AG10803 (cell line): ENCODE results near the gene GPR146.

Experiments
- DNase-seq: peaks from one replicate; pipeline ENCODE4 v3.0.0; 2010; ENCODE audit warnings: low read depth
- H3K4me3 ChIP-seq: 2 replicates; pipeline ENCODE4 v1.5.1; 2011; ENCODE audit warnings: mild to moderate bottlenecking, low read length, control low read depth
- CTCF ChIP-seq: conservative IDR thresholded peaks from 2 replicates; pipeline ENCODE4 v1.5.1; 2011; ENCODE audit warnings: mild to moderate bottlenecking, low read length, control low read depth, inconsistent platforms

GPR146 gene

GRCh38 chr7:1098243-1099153 lies 54.2 kb downstream of the GPR146 start:
- no peak for DNase-seq
- TF ChIP-seq CTCF: no peak
- H3K4me3 ChIP-seq: no peak overlapping the region

- TF ChIP-seq CTCF: no peak
- no peak for DNase-seq
- H3K4me3 ChIP-seq: no peak overlapping the region
These were observed 54.8 kb downstream of the GPR146 start for GRCh38 chr7:1099154-1099542.

GRCh38 chr7:1099637-1100036 lies 55.3 kb downstream of the GPR146 start:
- no peak for TF ChIP-seq CTCF
- DNase-seq: no peak
- no peak overlapping the region for H3K4me3 ChIP-seq

- no peak for DNase-seq
- no peak overlapping the region for H3K4me3 ChIP-seq
- no peak for TF ChIP-seq CTCF
These were observed 56.0 kb downstream of the GPR146 start for GRCh38 chr7:1100386-1100785.

- DNase-seq: no peak
- no peak overlapping the region for H3K4me3 ChIP-seq
- TF ChIP-seq CTCF: no peak
These were observed 56.7 kb downstream of the GPR146 start for GRCh38 chr7:1100834-1101562.

GRCh38 chr7:1101563-1102431 lies 57.5 kb downstream of the GPR146 start:
- no peak for DNase-seq
- no peak for TF ChIP-seq CTCF
- no peak overlapping the region for H3K4me3 ChIP-seq
